Tongue (tissue), 2 donors: ENCODE results near the gene RFLNA. TPM values are rescaled to one million over a fixed set of nuclear protein-coding genes. Genes with fewer than 3 reads are reported as not detected.
A peak's percentile ranks its signal among the peaks of the same experiment; 100 is the strongest.
"Not testable (repeated sequence)": the region's sequence is repeated elsewhere in the genome, so short reads cannot be mapped to it uniquely, and the experiment has no call there.

Experiments used
- DNase-seq: peaks from one replicate; pipeline ENCODE4 v3.0.0-alpha.2; 2015
- total RNA-seq: library from RNA; depleted of rRNA; stranded (reverse); fragments of >200 nt; gene quantifications from one replicate; pipeline ENCODE4 v1.2.3, GENCODE V29; 2014

RFLNA gene
- total RNA-seq, 1 donor from 2014 or later = 5.8 TPM

DNA sequence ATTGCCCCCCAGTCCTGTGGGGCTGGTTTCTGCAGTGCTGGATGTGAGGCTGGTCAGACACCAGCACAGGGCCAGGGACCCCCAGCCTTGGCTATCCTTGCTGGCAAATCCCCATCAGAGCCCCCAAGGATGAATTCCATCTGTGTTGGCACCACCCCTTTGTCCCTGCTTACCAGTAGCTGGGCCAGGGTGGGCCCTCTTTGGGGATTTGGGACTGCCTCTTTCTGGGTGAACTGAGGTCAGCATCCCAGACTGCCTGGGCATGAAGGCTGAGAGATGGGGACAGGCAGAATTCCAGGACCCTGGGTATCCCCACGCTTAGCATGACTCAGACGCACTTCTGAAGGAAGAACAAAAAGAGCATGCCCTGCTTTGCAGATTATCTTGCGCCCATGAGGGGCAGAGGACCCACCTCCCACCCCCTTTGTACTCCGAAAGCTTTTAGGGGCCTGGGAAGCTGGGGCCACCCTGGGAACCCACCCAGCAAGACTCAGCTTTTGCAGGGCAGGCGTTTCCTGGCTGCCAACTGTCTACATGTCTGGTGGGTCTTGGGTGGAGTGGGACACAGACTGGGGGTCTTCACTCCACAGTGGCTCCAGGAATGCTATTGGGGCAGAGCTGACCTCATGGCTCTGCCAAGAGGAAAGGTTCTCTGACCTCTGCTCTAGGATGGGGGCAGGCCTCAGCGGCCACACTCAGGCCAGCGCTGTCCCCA, 26.8 kb downstream of the RFLNA start:
- DNase-seq = no peak

GRCh38 chr12:124322271-124322998, 27.5 kb downstream of the RFLNA start:
- no peak for DNase-seq

GRCh38 chr12:124322999-124323328, 28.1 kb downstream of the RFLNA start:
- DNase-seq = not testable (repeated sequence)

DNA sequence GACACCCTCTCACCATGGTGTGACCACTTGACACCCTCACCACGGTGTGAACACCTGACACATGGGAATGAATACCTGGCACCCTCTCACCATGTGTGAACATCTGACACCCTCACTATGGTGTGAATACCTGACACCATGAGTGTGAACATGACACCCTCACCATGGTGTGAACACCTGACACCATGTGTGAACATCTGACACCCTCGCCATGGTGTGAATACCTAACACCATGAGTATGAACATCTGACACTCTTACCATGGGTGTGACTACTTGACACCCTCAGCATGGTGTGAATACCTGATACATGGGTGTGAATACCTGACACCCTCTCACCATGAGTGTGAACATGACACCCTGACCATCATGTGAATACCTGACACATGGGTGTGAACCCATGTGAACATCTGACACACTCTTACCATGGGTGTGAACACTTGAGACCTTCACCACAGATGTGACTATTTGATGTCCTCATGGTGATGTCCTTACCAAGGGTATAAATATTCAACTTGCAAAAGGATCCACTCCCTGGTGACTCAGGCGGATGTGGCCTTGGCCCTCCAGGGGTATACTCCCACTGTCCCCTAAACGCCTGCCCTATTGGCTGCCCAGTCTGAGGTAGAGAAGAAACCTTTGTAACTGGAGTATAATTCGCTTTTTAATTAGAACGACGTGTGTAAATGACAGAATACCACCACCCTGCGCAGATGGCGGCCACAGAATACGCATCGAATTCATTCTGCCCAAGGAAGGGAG, 29.1 kb downstream of the RFLNA start:
- no peak for DNase-seq

DNA sequence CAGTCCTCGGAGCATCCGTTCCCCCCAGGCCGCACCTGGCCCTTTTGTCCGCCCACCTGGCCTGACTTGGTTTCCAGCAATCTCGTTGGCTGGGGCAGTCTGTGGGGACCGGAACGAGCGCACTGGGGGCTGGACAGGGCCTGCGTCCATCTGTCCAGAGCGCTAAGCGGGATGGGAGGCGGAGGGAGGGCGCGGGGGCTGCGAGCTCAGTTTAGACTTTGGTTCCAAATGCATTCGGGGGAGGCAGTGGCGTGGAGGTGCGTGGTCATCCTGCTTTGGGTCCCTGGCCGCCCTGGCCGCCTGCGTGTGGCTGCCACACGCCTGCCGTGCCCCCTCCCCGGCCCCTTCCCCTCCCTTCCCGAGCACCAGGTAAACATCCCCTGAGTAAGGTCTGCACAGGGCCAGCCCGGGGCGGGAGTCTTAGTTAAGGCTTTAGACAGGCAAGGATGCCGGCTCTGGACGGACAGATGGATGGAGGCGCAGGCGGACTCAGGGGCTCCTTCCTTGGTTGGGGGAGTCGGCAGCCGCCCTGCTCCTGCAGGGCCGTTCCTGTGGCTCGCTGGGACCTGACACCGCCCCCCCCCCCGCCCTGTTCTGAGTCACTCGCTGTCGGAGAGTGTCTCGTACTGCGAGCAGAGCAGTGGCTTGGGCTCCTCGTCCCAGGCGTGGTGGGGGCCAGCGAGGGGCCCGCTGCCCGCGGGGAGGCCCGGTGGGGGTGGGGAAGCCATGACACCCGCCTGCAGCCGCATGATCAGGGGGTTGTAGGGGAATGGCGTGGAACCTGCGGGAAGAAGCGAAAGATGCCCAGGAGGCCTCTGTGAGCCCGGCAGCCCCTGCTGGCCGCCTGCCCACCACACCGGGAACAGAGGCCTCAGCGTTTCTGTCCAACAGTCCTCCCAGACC, 30.2 kb downstream of the RFLNA start:
- no peak for DNase-seq

- DNase-seq = no peak
Observed at GRCh38 chr12:124326104-124326503, 31.2 kb downstream of the RFLNA start.

DNA sequence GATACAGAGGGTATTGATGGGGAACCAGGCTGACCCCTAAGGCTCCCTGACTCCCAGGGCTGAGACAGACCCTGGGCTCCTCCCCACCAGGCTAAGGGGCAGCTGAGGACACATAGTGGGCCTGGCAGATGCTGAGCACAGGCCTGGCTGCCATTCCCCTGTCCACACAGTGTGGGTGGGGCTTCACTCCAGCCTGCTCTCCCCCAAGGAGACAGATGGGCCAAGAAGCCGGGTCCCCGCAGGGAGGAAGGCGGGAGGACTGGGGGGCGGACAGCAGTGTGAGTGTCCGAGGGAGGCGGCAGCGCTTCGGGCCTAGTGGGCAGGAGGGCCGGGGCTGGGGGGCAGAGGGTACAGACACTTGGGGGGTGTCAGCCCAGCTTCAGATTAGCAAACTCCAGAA, 32.0 kb downstream of the RFLNA start:
- no peak for DNase-seq

- peak; percentile 55 for DNase-seq
Observed at GRCh38 chr12:124327362-124328043, 32.6 kb downstream of the RFLNA start.

DNA sequence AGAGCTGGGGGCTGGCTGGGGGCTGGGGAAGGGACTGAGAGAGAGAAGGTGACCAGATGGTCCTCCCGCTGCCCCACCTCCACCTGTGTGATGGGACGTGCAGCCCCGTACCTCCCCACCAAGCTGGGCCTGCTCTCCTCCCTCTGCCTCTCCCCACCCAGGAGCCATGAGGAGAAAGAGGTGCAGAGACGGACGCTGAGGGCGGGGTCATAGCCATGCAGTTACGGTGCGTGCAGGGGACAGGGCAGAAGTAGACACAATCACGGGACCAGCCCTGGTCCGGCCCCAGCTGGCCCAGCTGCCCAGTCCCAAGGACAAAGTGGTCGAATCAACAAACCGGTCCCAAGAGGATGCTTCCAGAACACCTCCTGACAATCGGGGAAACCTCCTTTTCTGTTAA, 33.2 kb downstream of the RFLNA start:
- DNase-seq = no peak

- no peak for DNase-seq
Observed at GRCh38 chr12:124328636-124329035, 33.7 kb downstream of the RFLNA start.

GRCh38 chr12:124332058-124332672, 37.3 kb downstream of the RFLNA start:
- no peak for DNase-seq

DNA sequence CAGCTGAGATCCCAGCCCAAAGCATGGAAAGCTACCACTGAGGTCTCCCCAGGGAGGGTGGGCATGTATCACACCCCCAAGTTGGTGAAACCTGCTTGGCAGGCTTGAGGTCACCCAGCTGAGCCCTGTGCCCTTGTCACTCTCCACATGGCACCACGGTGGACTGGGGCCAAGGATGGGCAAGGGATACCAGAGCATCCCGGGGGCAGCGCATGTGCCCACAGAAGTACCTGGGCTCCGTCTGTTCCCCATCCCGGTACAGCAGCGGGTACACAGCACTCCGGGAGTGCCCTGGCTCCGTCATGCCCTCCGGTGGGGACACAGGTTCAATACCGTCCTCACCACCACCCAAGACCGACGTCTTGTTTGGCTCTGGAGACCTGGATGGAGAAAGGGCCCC, 38.0 kb downstream of the RFLNA start:
- DNase-seq = no peak

DNA sequence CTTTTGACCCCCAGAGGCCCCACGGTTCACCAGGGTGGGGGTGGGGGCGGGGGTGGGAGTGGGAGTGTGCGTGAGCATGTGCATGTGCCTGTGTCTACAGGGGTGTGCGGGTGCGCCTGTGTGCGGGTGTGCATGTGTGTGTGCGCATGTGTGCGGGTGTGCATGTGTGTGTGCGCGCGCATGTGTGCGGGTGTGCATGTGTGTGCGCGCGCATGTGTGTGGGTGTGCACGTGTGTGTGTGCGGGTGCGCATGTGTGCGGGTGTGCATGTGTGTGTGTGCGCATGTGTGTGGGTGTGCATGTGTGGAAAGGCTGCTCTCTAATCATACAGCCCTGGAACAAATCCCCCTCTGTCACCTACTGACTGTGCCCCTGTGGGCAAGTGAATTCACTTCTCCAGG, 38.8 kb downstream of the RFLNA start:
- DNase-seq = no peak

- no peak for DNase-seq
Observed at GRCh38 chr12:124334266-124334665, 39.4 kb downstream of the RFLNA start.

GRCh38 chr12:124334976-124335375, 40.1 kb downstream of the RFLNA start:
- no peak for DNase-seq

DNA sequence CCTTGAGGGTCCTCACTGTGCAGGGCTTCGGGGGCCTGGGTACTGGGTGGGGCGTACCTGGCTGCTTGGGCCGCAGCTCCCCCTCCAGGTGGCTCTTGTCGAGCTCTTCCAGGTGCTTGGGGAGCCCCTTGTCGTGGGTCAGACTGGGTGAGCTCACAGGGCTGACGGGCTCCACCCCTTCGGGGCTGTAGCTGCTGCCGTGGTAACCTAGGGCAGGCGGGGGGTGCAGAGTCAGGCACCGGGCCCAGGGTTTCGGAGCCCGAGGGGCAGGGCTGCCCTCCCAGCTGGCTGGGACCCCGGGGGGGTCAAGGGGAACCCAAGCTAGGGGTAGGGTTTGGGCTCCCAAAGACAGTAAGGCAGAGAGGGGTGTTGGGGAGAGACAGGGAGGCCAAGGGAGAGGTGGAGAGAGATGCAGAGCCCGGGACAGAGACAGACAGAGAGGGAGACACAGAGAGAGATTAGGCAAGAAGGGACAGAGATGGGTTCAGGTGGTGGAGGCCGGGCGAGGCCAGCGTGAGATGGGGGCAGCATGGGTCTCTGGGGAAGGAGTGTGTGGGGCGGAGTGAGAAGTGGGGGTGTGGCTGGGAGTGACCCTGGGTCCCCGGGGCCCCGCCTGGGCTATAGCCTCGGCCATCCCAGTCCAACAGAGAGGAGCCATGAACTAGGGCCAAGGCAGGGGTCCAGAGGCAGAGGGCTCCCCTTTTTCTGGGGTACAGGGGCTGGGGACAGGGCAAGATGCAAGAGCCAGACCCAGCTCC, 40.7 kb downstream of the RFLNA start:
- DNase-seq = no peak

GRCh38 chr12:124336184-124336437, 41.2 kb downstream of the RFLNA start:
- no peak for DNase-seq

DNA sequence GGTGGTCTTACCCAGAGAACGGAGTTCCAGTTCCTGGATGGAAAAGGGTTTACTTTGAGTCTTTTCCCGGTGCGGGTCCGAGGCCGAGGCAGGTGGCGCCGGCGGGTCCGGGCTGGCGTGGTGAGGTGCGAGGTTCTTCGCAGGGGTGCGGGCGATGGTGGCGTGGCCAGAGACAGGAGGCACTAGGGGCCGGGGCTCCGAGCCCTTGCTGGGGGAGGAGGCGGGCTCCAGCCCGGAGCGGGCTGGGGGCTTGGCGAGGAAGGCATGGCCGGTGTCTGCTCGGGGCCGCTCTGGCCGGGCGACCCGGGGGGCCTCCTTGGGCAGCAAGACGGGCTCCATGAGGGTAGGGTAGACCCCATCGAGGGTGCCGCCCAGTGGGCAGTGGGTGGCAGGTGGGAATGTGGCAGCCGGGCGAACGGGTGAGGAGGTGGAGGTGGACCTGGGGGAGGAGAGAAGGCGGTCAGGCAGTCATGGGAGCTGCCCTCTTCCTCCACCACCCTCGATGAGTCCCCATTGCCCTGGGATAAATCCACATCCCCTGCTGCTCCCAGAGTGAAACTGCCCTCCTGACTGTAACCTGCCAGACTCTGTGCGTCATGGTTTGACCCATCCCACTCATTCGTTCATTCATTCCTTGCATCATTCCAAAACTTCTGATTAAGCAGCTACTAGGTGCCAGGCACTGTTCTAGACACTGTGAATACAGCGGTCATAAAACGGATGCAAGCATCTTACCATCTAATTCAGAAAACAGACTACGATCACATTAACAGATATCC, 42.0 kb downstream of the RFLNA start:
- no peak for DNase-seq

DNA sequence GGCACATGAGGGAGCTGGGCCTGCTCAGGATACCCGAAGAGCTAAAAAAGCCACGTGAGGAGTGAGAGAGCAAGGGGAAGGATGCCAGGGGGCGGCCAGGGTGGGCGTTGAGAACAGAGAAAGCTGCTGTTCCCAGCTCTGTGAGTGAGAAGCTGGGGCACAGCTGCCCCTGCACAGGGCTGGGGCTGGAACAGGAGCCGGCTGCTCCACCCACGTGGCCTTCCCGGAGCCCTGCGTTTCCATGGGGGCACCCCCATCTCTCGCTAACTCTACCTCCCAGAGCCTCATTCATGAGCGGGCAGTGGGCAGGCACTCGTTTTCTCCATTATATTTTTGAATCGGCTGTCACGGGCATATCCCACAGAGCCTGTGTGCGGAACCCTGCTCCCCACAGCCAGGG, 42.7 kb downstream of the RFLNA start:
- DNase-seq = no peak

DNA sequence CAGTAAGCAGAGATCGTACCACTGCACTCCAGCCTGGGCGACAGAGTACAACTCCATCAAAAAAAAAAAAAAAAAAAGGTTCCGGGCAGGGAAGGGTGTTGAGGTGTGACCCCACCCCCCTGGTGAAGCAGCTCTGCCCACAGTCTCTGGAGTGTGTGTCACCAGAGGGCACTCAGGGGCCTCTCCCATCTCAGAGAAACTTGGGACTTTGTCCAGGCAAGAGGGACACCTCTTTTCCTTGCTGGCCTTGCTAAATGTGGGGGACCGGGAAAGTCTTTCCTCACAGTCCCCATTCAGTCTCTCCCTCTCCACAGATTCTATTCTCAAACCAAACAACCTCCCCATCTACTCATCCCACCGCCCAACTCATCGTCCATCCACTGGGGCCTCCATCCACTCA, 43.6 kb downstream of the RFLNA start:
- no peak for DNase-seq
